WTC11 (cell line): ENCODE measurements around the gene HAO2. TPM values are rescaled to one million over a fixed set of nuclear protein-coding genes. Genes with fewer than 3 reads are reported as not detected.

Experiments used
- ATAC-seq: fragments of 200-7000 bp; cut with Tn5 transposase; 2 replicates; pipeline ENCODE4 v1.10.0; 2021; ENCODE audit warnings: mild to moderate bottlenecking, moderate library complexity
- CTCF ChIA-PET: fragments of 300-600 bp; sonication (Branson Sonifier 250); formaldehyde crosslinking; loops from one replicate; lab custom pipeline; 2021; ENCODE audit warnings: antibody characterized with exemption; lab: Charles Lee
- POLR2A ChIA-PET: fragments of 350-600 bp; sonication (Branson Sonifier 250); formaldehyde crosslinking; loops from one replicate; lab custom pipeline; 2021; ENCODE audit warnings: antibody characterized with exemption; lab: Charles Lee
- DNase-seq: peaks from one replicate; pipeline ENCODE4 v3.0.0; 2021; ENCODE audit warnings: low spot score
- H3K27ac Mint-ChIP-seq: 2 replicates; pipeline ENCODE4 v1.8.0; 2021; ENCODE audit warnings: mixed read lengths
- H3K27me3 Mint-ChIP-seq: 2 replicates; pipeline ENCODE4 v1.8.0; 2021; ENCODE audit warnings: low read depth, mild to moderate bottlenecking, moderate library complexity, mixed read lengths
- H3K36me3 Mint-ChIP-seq: 2 replicates; pipeline ENCODE4 v1.8.0; 2021; ENCODE audit warnings: mixed read lengths
- H3K4me1 Mint-ChIP-seq: 2 replicates; pipeline ENCODE4 v1.8.0; 2022; ENCODE audit warnings: mixed read lengths
- H3K4me3 Mint-ChIP-seq: 2 replicates; pipeline ENCODE4 v1.8.0; 2021; ENCODE audit warnings: mild to moderate bottlenecking, moderate library complexity, mixed read lengths
- H3K9me3 Mint-ChIP-seq: 2 replicates; pipeline ENCODE4 v1.8.0; 2021; ENCODE audit warnings: mixed read lengths
- CBFB ChIP-seq: sonication (generic); formaldehyde crosslinking; IDR thresholded peaks from 2 replicates; pipeline ENCODE4 v1.8.1; 2022; ENCODE audit warnings: mild to moderate bottlenecking, low read depth, missing genetic modification reagents
- CREM ChIP-seq: sonication (generic); formaldehyde crosslinking; IDR thresholded peaks from 2 replicates; pipeline ENCODE4 v1.8.1; 2022; ENCODE audit warnings: mild to moderate bottlenecking, missing genetic modification reagents, moderate library complexity
- ESRRA ChIP-seq: sonication (generic); formaldehyde crosslinking; IDR thresholded peaks from 2 replicates; pipeline ENCODE4 v1.8.1; 2022; ENCODE audit warnings: mild to moderate bottlenecking, missing genetic modification reagents, borderline replicate concordance
- ETV6 ChIP-seq: sonication (generic); formaldehyde crosslinking; IDR thresholded peaks from 2 replicates; pipeline ENCODE4 v1.8.1; 2022; ENCODE audit warnings: mild to moderate bottlenecking, missing genetic modification reagents
- GABPB1 ChIP-seq: sonication (generic); formaldehyde crosslinking; IDR thresholded peaks from 2 replicates; pipeline ENCODE4 v1.8.1; 2023; ENCODE audit warnings: mild to moderate bottlenecking, missing genetic modification reagents
- IRF1 ChIP-seq: sonication (generic); formaldehyde crosslinking; IDR thresholded peaks from 2 replicates; pipeline ENCODE4 v1.8.0; 2023; ENCODE audit warnings: missing genetic modification reagents
- JUN ChIP-seq: sonication (generic); formaldehyde crosslinking; IDR thresholded peaks from 2 replicates; pipeline ENCODE4 v1.8.0; 2023; ENCODE audit warnings: mild to moderate bottlenecking, missing genetic modification reagents
- MLX ChIP-seq: sonication (generic); formaldehyde crosslinking; IDR thresholded peaks from 2 replicates; pipeline ENCODE4 v1.8.1; 2023; ENCODE audit warnings: mild to moderate bottlenecking, missing genetic modification reagents, moderate library complexity
- NFYB ChIP-seq: sonication (generic); formaldehyde crosslinking; conservative IDR thresholded peaks from 2 replicates; pipeline ENCODE4 v1.8.0; 2022; ENCODE audit warnings: low read depth, missing genetic modification reagents
- NR1H2 ChIP-seq: sonication (generic); formaldehyde crosslinking; IDR thresholded peaks from 2 replicates; pipeline ENCODE4 v1.9.0; 2021; ENCODE audit warnings: mild to moderate bottlenecking, moderate library complexity, missing genetic modification reagents
- NR2C2 ChIP-seq: sonication (generic); formaldehyde crosslinking; IDR thresholded peaks from 2 replicates; pipeline ENCODE4 v1.8.0; 2022; ENCODE audit warnings: mild to moderate bottlenecking, missing genetic modification reagents
- SP1 ChIP-seq: sonication (generic); formaldehyde crosslinking; conservative IDR thresholded peaks from 2 replicates; pipeline ENCODE4 v1.8.1; 2022; ENCODE audit warnings: missing genetic modification reagents
- TEAD1 ChIP-seq: sonication (generic); formaldehyde crosslinking; IDR thresholded peaks from 2 replicates; pipeline ENCODE4 v1.8.0; 2022; ENCODE audit warnings: mild to moderate bottlenecking, missing genetic modification reagents
- ZBTB21 ChIP-seq: sonication (generic); formaldehyde crosslinking; IDR thresholded peaks from 2 replicates; pipeline ENCODE4 v1.8.1; 2023; ENCODE audit warnings: mild to moderate bottlenecking, missing genetic modification reagents, borderline replicate concordance
- ZNF423 ChIP-seq: fragments of 250-450 bp; sonication (Bioruptor Pico); IDR thresholded peaks from 2 replicates; pipeline ENCODE4 v2.1.2; 2022; ENCODE audit warnings: mild to moderate bottlenecking, moderate library complexity
- ZSCAN18 ChIP-seq: fragments of 250-450 bp; sonication (Bioruptor Pico); IDR thresholded peaks from 2 replicates; pipeline ENCODE4 v2.1.2; 2022; ENCODE audit warnings: mild to moderate bottlenecking, moderate library complexity
- total RNA-seq: library from RNA; stranded (reverse); gene quantifications from 3 replicates; pipeline ENCODE4 v1.2.3, GENCODE V29; 2021
- TF ChIP-seq, protein P1 (sequence below): sonication (generic); formaldehyde crosslinking; IDR thresholded peaks from 2 replicates; pipeline ENCODE4 v1.8.0; 2023; ENCODE audit warnings: mild to moderate bottlenecking, missing genetic modification reagents
- TF ChIP-seq, protein P2 (sequence below): sonication (generic); formaldehyde crosslinking; IDR thresholded peaks from 2 replicates; pipeline ENCODE4 v1.8.1; 2023; ENCODE audit warnings: mild to moderate bottlenecking, missing genetic modification reagents, borderline replicate concordance
- TF ChIP-seq, protein P3 (sequence below): fragments of 250-450 bp; sonication (Bioruptor Pico); IDR thresholded peaks from 2 replicates; pipeline ENCODE4 v1.9.0; 2021; ENCODE audit warnings: mild to moderate bottlenecking, borderline replicate concordance
- TF ChIP-seq, protein P4 (sequence below): fragments of 250-450 bp; sonication (Bioruptor Pico); IDR thresholded peaks from 2 replicates; pipeline ENCODE4 v1.8.0; 2021; ENCODE audit warnings: mild to moderate bottlenecking

HAO2 gene
- total RNA-seq, 1 experiment from 2014 or later, result 1.0 TPM

DNA sequence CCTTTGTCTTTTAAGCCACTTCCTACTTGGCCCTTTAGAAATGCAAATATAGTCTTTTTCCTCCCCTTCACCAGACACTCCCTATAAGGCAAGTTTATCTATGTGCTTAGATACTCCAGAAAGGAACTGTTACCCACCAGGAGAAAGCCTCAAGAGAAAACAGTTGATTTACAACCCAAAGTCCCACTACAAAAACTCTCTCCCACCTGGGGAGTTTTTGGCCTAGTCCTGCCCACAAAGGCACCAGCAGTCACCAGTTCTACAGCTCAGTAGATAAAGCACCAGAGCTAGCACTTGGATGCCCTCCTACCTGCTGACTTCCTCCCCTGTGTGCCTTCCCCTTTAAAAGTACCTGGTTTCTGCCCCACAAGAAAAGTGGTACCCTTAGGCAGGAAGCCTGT, 27.7 kb upstream of the HAO2 start (continued):
- TF ChIP-seq, protein P1, sequence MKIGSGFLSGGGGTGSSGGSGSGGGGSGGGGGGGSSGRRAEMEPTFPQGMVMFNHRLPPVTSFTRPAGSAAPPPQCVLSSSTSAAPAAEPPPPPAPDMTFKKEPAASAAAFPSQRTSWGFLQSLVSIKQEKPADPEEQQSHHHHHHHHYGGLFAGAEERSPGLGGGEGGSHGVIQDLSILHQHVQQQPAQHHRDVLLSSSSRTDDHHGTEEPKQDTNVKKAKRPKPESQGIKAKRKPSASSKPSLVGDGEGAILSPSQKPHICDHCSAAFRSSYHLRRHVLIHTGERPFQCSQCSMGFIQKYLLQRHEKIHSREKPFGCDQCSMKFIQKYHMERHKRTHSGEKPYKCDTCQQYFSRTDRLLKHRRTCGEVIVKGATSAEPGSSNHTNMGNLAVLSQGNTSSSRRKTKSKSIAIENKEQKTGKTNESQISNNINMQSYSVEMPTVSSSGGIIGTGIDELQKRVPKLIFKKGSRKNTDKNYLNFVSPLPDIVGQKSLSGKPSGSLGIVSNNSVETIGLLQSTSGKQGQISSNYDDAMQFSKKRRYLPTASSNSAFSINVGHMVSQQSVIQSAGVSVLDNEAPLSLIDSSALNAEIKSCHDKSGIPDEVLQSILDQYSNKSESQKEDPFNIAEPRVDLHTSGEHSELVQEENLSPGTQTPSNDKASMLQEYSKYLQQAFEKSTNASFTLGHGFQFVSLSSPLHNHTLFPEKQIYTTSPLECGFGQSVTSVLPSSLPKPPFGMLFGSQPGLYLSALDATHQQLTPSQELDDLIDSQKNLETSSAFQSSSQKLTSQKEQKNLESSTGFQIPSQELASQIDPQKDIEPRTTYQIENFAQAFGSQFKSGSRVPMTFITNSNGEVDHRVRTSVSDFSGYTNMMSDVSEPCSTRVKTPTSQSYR (CRISPR knock-in tag), result 0 out of 2 replicates have a peak, but pooled peaks have one; percentile 46
- 0 out of 2 replicates have a peak, but pooled peaks have one; percentile 23 for TF ChIP-seq ETV6 (CRISPR knock-in tag)

DNA sequence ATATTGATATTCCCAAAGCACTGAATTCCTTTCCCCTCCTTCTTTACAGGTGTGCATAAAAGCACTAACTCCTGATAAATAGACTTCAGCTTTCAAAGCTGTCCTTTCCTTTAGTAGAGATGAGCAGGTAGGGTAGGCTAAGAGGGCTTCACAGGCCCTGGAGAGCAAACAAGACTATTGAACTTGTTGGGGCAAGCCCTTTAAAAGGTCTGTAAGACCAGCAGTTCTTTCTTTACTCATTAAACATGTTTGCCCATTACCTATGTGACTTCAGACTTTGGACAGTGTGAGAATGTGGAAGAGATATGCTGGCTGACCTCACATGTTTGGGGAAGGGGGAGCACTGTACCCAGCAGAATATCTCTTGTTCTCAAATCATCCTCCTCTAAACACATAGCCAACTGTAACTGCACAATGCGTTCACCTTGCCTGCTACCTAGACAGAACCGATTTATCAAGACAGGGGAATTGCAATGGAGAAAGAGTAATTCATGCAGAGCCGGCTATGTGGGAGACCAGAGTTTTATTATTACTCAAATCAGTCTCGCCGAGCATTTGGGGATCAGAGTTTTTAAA, 27.1 kb upstream of the HAO2 start:
- ATAC-seq (peak; percentile 41; the same call in 1 of the 2 replicates), DNase-seq (no peak)
- ChIA-PET CTCF (interaction anchor here (1.0 to 1.8 kb wide), 3 partner anchors 15 to 31 kb away, joined by 4 to 9 read pairs (median 4); no protein-coding TSS in a partner anchor), POLR2A (interaction anchor here (1.3 kb wide), 1 partner anchor 15 kb away, joined by 5 read pairs; no protein-coding TSS in a partner anchor)
- H3K36me3 Mint-ChIP-seq, result peaks cover 29% of the 10 kb centered on the region
- H3K27ac Mint-ChIP-seq, result peak overlapping the region; percentile 96
- peaks cover 69% of the 10 kb centered on the region for H3K4me1 Mint-ChIP-seq
- no peak overlapping the region for H3K4me3 Mint-ChIP-seq
- peaks cover 18% of the 10 kb centered on the region for H3K9me3 Mint-ChIP-seq
- no peaks in the 10 kb centered on the region; the same call in none of the 2 replicates for H3K27me3 Mint-ChIP-seq
- no peak for TF ChIP-seq SP1 (CRISPR knock-in tag)
- TF ChIP-seq IRF1 (CRISPR knock-in tag), result no peak
- TF ChIP-seq TEAD1, result 0 out of 2 replicates have a peak, but pooled peaks have one; percentile 58
- TF ChIP-seq, protein P2, sequence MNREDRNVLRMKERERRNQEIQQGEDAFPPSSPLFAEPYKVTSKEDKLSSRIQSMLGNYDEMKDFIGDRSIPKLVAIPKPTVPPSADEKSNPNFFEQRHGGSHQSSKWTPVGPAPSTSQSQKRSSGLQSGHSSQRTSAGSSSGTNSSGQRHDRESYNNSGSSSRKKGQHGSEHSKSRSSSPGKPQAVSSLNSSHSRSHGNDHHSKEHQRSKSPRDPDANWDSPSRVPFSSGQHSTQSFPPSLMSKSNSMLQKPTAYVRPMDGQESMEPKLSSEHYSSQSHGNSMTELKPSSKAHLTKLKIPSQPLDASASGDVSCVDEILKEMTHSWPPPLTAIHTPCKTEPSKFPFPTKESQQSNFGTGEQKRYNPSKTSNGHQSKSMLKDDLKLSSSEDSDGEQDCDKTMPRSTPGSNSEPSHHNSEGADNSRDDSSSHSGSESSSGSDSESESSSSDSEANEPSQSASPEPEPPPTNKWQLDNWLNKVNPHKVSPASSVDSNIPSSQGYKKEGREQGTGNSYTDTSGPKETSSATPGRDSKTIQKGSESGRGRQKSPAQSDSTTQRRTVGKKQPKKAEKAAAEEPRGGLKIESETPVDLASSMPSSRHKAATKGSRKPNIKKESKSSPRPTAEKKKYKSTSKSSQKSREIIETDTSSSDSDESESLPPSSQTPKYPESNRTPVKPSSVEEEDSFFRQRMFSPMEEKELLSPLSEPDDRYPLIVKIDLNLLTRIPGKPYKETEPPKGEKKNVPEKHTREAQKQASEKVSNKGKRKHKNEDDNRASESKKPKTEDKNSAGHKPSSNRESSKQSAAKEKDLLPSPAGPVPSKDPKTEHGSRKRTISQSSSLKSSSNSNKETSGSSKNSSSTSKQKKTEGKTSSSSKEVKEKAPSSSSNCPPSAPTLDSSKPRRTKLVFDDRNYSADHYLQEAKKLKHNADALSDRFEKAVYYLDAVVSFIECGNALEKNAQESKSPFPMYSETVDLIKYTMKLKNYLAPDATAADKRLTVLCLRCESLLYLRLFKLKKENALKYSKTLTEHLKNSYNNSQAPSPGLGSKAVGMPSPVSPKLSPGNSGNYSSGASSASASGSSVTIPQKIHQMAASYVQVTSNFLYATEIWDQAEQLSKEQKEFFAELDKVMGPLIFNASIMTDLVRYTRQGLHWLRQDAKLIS (CRISPR knock-in tag), result 0 out of 2 replicates have a peak, but pooled peaks have one; percentile 11
- TF ChIP-seq ZNF423, result no peak
- no peak for TF ChIP-seq CBFB
- peak; percentile 39; the same call in 1 of the 2 replicates for TF ChIP-seq GABPB1 (CRISPR knock-in tag)
- no peak for TF ChIP-seq MLX
- TF ChIP-seq, protein P3, sequence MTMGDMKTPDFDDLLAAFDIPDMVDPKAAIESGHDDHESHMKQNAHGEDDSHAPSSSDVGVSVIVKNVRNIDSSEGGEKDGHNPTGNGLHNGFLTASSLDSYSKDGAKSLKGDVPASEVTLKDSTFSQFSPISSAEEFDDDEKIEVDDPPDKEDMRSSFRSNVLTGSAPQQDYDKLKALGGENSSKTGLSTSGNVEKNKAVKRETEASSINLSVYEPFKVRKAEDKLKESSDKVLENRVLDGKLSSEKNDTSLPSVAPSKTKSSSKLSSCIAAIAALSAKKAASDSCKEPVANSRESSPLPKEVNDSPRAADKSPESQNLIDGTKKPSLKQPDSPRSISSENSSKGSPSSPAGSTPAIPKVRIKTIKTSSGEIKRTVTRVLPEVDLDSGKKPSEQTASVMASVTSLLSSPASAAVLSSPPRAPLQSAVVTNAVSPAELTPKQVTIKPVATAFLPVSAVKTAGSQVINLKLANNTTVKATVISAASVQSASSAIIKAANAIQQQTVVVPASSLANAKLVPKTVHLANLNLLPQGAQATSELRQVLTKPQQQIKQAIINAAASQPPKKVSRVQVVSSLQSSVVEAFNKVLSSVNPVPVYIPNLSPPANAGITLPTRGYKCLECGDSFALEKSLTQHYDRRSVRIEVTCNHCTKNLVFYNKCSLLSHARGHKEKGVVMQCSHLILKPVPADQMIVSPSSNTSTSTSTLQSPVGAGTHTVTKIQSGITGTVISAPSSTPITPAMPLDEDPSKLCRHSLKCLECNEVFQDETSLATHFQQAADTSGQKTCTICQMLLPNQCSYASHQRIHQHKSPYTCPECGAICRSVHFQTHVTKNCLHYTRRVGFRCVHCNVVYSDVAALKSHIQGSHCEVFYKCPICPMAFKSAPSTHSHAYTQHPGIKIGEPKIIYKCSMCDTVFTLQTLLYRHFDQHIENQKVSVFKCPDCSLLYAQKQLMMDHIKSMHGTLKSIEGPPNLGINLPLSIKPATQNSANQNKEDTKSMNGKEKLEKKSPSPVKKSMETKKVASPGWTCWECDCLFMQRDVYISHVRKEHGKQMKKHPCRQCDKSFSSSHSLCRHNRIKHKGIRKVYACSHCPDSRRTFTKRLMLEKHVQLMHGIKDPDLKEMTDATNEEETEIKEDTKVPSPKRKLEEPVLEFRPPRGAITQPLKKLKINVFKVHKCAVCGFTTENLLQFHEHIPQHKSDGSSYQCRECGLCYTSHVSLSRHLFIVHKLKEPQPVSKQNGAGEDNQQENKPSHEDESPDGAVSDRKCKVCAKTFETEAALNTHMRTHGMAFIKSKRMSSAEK (CRISPR knock-in tag), result no peak
- TF ChIP-seq NFYB (CRISPR knock-in tag), result no peak
- no peak for TF ChIP-seq JUN (CRISPR knock-in tag)
- no peak for TF ChIP-seq NR1H2 (CRISPR knock-in tag)
- TF ChIP-seq ESRRA (CRISPR knock-in tag), result no peak
- TF ChIP-seq ZSCAN18, result no peak
- TF ChIP-seq, protein P4, sequence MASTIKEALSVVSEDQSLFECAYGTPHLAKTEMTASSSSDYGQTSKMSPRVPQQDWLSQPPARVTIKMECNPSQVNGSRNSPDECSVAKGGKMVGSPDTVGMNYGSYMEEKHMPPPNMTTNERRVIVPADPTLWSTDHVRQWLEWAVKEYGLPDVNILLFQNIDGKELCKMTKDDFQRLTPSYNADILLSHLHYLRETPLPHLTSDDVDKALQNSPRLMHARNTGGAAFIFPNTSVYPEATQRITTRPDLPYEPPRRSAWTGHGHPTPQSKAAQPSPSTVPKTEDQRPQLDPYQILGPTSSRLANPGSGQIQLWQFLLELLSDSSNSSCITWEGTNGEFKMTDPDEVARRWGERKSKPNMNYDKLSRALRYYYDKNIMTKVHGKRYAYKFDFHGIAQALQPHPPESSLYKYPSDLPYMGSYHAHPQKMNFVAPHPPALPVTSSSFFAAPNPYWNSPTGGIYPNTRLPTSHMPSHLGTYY (CRISPR knock-in tag), result no peak
- no peak for TF ChIP-seq NR2C2
- 0 out of 2 replicates have a peak, but pooled peaks have one; percentile 37 for TF ChIP-seq ZBTB21 (CRISPR knock-in tag)
- TF ChIP-seq CREM (CRISPR knock-in tag), result no peak
